AG09319 (cell line): ENCODE data around the gene INPPL1.

Experiments used
- DNase-seq: peaks from one replicate; pipeline ENCODE4 v3.0.0-alpha.2; 2010; ENCODE audit warnings: low read depth; ENCODE audit errors: extremely low read depth
- CTCF ChIP-seq: IDR thresholded peaks from 2 replicates; pipeline ENCODE4 v1.5.1; 2011; ENCODE audit warnings: low read depth, mild to moderate bottlenecking, inconsistent platforms, low read length, moderate library complexity

Gene INPPL1

GRCh38 chr11:72267956-72268617, 43.5 kb downstream of the INPPL1 start:
- TF ChIP-seq CTCF, result no peak
- no peak for DNase-seq

GRCh38 chr11:72271980-72272379, 47.4 kb downstream of the INPPL1 start:
- no peak for DNase-seq
- TF ChIP-seq CTCF, result no peak

GRCh38 chr11:72274435-72274834, 49.9 kb downstream of the INPPL1 start:
- no peak for DNase-seq
- no peak for TF ChIP-seq CTCF

- TF ChIP-seq CTCF, result no peak
- DNase-seq, result no peak
Measured at GRCh38 chr11:72278905-72279304, 54.3 kb downstream of the INPPL1 start.

- TF ChIP-seq CTCF, result no peak
- DNase-seq, result no peak
Measured at GRCh38 chr11:72280037-72280436, 55.5 kb downstream of the INPPL1 start.

- DNase-seq, result no peak
- no peak for TF ChIP-seq CTCF
Measured at GRCh38 chr11:72280726-72281315, 56.3 kb downstream of the INPPL1 start.

- no peak for DNase-seq
- TF ChIP-seq CTCF, result no peak
Measured at GRCh38 chr11:72283947-72284346, 59.4 kb downstream of the INPPL1 start.
